ENCODE results near the gene PYDC1. TPM values are rescaled to one million over a fixed set of nuclear protein-coding genes. Genes with fewer than 3 reads are reported as not detected.

The PYDC1 gene
- total and polyA plus RNA-seq, 2 of the 13 experiments (the other 11 are each of a cell fraction or from before 2014, with no cell fraction given) = not detected

DNA sequence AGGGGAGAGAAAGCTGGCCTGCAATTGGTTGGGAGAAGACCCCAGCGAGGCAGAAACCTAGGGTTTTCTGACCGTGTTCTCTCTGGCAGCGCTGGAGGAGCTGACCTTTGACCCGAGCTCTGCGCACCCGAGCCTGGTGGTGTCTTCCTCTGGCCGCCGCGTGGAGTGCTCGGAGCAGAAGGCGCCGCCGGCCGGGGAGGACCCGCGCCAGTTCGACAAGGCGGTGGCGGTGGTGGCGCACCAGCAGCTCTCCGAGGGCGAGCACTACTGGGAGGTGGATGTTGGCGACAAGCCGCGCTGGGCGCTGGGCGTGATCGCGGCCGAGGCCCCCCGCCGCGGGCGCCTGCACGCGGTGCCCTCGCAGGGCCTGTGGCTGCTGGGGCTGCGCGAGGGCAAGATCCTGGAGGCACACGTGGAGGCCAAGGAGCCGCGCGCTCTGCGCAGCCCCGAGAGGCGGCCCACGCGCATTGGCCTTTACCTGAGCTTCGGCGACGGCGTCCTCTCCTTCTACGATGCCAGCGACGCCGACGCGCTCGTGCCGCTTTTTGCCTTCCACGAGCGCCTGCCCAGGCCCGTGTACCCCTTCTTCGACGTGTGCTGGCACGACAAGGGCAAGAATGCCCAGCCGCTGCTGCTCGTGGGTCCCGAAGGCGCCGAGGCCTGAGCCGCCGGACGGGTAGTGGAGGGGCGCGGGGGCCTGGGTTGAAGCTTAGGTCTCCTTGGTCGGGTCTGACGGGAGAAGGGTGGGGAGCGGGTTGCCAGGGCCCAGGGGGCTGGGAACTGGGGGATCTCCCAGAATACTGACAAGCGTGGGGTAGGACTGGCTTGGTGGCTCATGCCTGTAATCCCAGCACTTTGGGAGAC is 7.4 kb upstream of the PYDC1 start:
- BruUV-seq (replicated peaks) = no TSS peak
- no peak for ATAC-seq
- CTCF ChIA-PET (ENCODE audit: low intra/inter-chr PET ratio, low total read pairs) = no interaction called here
- in situ Hi-C loops (cut with HindIII; ENCODE audit: extremely low pct_ligation_motif_present, low pct_unique_long_range_greater_than_20kb) = loop anchor here (25.0 kb wide), 2 partner anchors 213 to 638 kb away; partner anchors contain the start of genes COX6A2, ZNF267 and ZNF843
- Histone ChIP-seq H3K4me3 (replicated peaks in 1 of 3; ENCODE audit: insufficient read depth in 1 of 3, low read depth in 2 of 3, low read length in 3 of 3) (no peak overlapping the region), H4K20me1 (ENCODE audit: insufficient read depth, low read length) (no peaks in the 10 kb centered on the region), H3K9ac (ENCODE audit: insufficient read depth, low read depth, low read length) (no peak overlapping the region), H3K27ac (ENCODE audit: extremely low read length, insufficient read depth, low read length) (no peak overlapping the region), H3K9me3 (ENCODE audit: low read length) (no peaks in the 10 kb centered on the region), H3K27me3 (ENCODE audit: control insufficient read depth in 1 of 2, insufficient read depth in 2 of 2, low read length in 2 of 2) (peaks cover 9 to 47% of the 10 kb centered on the region in 2 experiments; a peak in 4 of 5 replicates), H3K4me1 (ENCODE audit: insufficient read depth, low read length) (no peaks in the 10 kb centered on the region), H3K4me2 (ENCODE audit: low read depth, low read length) (no peak overlapping the region), H3K79me2 (ENCODE audit: insufficient read depth, low read length) (no peaks in the 10 kb centered on the region), H3K36me3 (replicated peaks in 1 of 2; ENCODE audit: control insufficient read depth in 1 of 2, insufficient read depth in 2 of 2, low read length in 2 of 2) (no peaks in the 10 kb centered on the region), H2AFZ (ENCODE audit: low read length) (no peak overlapping the region)
- POLR2A ChIA-PET = no interaction called here
- WGBS (ENCODE audit: low lambda C conversion rate) = 86% methylated on average over 76 of the region's 80 CpGs
- no peak for FAIRE-seq
- intact Hi-C loops (cut with micrococcal nuclease; ENCODE audit: unreplicated experiment) = no loop called here
- TF ChIP-seq ZNF775 (CRISPR knock-in tag; IDR thresholded peaks at IDR 0.05; ENCODE audit: borderline replicate concordance) (no peak), ZBTB1 (CRISPR knock-in tag; IDR thresholded peaks at IDR 0.05; ENCODE audit: borderline replicate concordance) (no peak), SIN3B (IDR thresholded peaks at IDR 0.05; ENCODE audit: low read length) (no peak), ZKSCAN1 (IDR thresholded peaks at IDR 0.05; ENCODE audit: low read length) (no peak)
- no peak for DNase-seq (ENCODE audit: low spot score)

DNA sequence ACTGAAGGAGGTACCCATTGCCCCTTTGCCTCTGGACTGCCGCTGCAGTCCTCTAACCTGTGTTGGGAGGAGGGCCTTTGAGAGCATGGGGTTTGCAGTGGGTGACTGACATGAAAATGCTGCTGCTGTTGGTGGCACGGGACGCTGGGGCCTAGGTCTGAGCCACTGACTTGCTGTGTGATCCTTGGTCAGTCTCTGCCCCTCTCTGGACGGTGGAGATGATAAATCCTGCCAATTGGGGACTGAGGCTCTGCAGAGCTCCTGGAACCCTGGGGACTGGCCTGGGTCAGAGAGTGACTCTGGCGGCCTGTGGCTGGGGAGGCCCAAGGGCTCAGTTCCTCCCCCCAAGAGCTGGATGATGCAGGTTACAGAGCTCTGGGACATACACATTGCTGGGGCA is 6.1 kb upstream of the PYDC1 start:
- BruUV-seq (replicated peaks) = no TSS peak
- Histone ChIP-seq H3K4me1 (ENCODE audit: insufficient read depth, low read length) (no peaks in the 10 kb centered on the region), H3K9ac (ENCODE audit: insufficient read depth, low read depth, low read length) (no peak overlapping the region), H3K27ac (ENCODE audit: extremely low read length, insufficient read depth, low read length) (no peak overlapping the region), H3K27me3 (ENCODE audit: control insufficient read depth in 1 of 2, insufficient read depth in 2 of 2, low read length in 2 of 2) (peaks cover 7 to 45% of the 10 kb centered on the region in 2 experiments; a peak in 4 of 5 replicates), H3K4me2 (ENCODE audit: low read depth, low read length) (no peak overlapping the region), H4K20me1 (ENCODE audit: insufficient read depth, low read length) (no peaks in the 10 kb centered on the region), H2AFZ (ENCODE audit: low read length) (no peak overlapping the region), H3K36me3 (replicated peaks in 1 of 2; ENCODE audit: control insufficient read depth in 1 of 2, insufficient read depth in 2 of 2, low read length in 2 of 2) (no peaks in the 10 kb centered on the region), H3K9me3 (ENCODE audit: low read length) (no peaks in the 10 kb centered on the region), H3K79me2 (ENCODE audit: insufficient read depth, low read length) (no peaks in the 10 kb centered on the region), H3K4me3 (replicated peaks in 1 of 3; ENCODE audit: insufficient read depth in 1 of 3, low read depth in 2 of 3, low read length in 3 of 3) (no peak overlapping the region)
- ATAC-seq (no peak), DNase-seq (ENCODE audit: low spot score) (no peak), FAIRE-seq (no peak)
- ChIA-PET POLR2A (no interaction called here), CTCF (ENCODE audit: low intra/inter-chr PET ratio, low total read pairs) (no interaction called here)
- in situ Hi-C loops (cut with HindIII; ENCODE audit: extremely low pct_ligation_motif_present, low pct_unique_long_range_greater_than_20kb) (loop anchor here (25.0 kb wide), 2 partner anchors 214 to 639 kb away; partner anchors contain the start of genes COX6A2, ZNF267 and ZNF843), intact Hi-C loops (cut with micrococcal nuclease; ENCODE audit: unreplicated experiment) (no loop called here)
- TF ChIP-seq, protein P1, sequence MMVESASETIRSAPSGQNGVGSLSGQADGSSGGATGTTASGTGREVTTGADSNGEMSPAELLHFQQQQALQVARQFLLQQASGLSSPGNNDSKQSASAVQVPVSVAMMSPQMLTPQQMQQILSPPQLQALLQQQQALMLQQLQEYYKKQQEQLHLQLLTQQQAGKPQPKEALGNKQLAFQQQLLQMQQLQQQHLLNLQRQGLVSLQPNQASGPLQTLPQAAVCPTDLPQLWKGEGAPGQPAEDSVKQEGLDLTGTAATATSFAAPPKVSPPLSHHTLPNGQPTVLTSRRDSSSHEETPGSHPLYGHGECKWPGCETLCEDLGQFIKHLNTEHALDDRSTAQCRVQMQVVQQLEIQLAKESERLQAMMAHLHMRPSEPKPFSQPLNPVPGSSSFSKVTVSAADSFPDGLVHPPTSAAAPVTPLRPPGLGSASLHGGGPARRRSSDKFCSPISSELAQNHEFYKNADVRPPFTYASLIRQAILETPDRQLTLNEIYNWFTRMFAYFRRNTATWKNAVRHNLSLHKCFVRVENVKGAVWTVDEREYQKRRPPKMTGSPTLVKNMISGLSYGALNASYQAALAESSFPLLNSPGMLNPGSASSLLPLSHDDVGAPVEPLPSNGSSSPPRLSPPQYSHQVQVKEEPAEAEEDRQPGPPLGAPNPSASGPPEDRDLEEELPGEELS (CRISPR knock-in tag; IDR thresholded peaks at IDR 0.05) = no peak
- TF ChIP-seq ARNT (IDR thresholded peaks at IDR 0.05) (no peak), ZNF768 (CRISPR knock-in tag; IDR thresholded peaks at IDR 0.05) (peak; percentile 79)
- 49% methylated on average over 3 of the region's 5 CpGs for WGBS (ENCODE audit: low lambda C conversion rate)

All from HepG2 (cell line).